Muscle layer of duodenum (tissue), 2 donors: Measurements from ENCODE around the gene ANKRD29.

ENCODE experiments used
- H3K27ac ChIP-seq: one replicate; pipeline ENCODE4 v1.7.0; 2013; ENCODE audit warnings: mild to moderate bottlenecking, low read length
- H3K27me3 ChIP-seq: one replicate; pipeline ENCODE4 v1.7.0; 2013; ENCODE audit warnings: low read depth, mild to moderate bottlenecking, control low read depth, low read length
- H3K36me3 ChIP-seq, 2 donors: one replicate each; pipeline ENCODE4 v1.7.0; 2013; ENCODE audit warnings: low read length in 2 of 2, control low read depth in 1 of 2, mild to moderate bottlenecking in 1 of 2; ENCODE audit not compliant: insufficient read depth in 2 of 2, control insufficient read depth in 1 of 2
- H3K4me1 ChIP-seq, 2 donors: one replicate each; pipeline ENCODE4 v1.7.0; 2013; ENCODE audit warnings: low read length in 2 of 2, mild to moderate bottlenecking in 2 of 2, control low read depth in 1 of 2, moderate library complexity in 1 of 2; ENCODE audit not compliant: insufficient read depth in 2 of 2, control insufficient read depth in 1 of 2
- H3K4me3 ChIP-seq, 2 donors: one replicate each; pipeline ENCODE4 v1.7.0; 2013; ENCODE audit warnings: low read length in 2 of 2, low read depth in 1 of 2, mild to moderate bottlenecking in 1 of 2
- H3K9me3 ChIP-seq, 2 donors: one replicate each; pipeline ENCODE4 v1.7.0; 2013; ENCODE audit warnings: low read length in 2 of 2, control low read depth in 1 of 2, mild to moderate bottlenecking in 1 of 2; ENCODE audit not compliant: control insufficient read depth in 1 of 2
- donor health status: healthy.

ANKRD29 gene

GRCh38 chr18:23661735-23662308 lies 889 bp downstream of the ANKRD29 start:
- H3K27me3 ChIP-seq, result peaks cover 10% of the 10 kb centered on the region

GRCh38 chr18:23658285-23658684 lies 4.4 kb downstream of the ANKRD29 start:
- Histone ChIP-seq H3K27ac (no peak overlapping the region), H3K27me3 (peaks cover 10% of the 10 kb centered on the region), H3K4me3 (no peak overlapping the region), H3K36me3 (no peaks in the 10 kb centered on the region), H3K9me3 (no peaks in the 10 kb centered on the region), H3K4me1 (peaks cover 0 to 11% of the 10 kb centered on the region in 2 donors)

More at GRCh38 chr18:23661735-23662308, 889 bp downstream of the ANKRD29 start:
- Histone ChIP-seq H3K27ac (no peak overlapping the region), H3K9me3 (no peaks in the 10 kb centered on the region), H3K36me3 (no peaks in the 10 kb centered on the region), H3K4me1 (peaks cover 0 to 14% of the 10 kb centered on the region in 2 donors), H3K4me3 (peak overlapping the region; percentile 48 to 72)

- no peak overlapping the region for H3K27ac ChIP-seq
- H3K27me3 ChIP-seq, result no peaks in the 10 kb centered on the region
- H3K4me1 ChIP-seq, result no peaks in the 10 kb centered on the region
- H3K36me3 ChIP-seq, result no peaks in the 10 kb centered on the region
- H3K4me3 ChIP-seq, result no peak overlapping the region
- H3K9me3 ChIP-seq, result no peaks in the 10 kb centered on the region
These were observed 10.5 kb downstream of the ANKRD29 start for GRCh38 chr18:23652232-23652631.

GRCh38 chr18:23650968-23651927 lies 11.5 kb downstream of the ANKRD29 start:
- Histone ChIP-seq H3K4me1 (no peaks in the 10 kb centered on the region), H3K36me3 (no peaks in the 10 kb centered on the region), H3K4me3 (no peak overlapping the region), H3K27me3 (no peaks in the 10 kb centered on the region), H3K9me3 (no peaks in the 10 kb centered on the region), H3K27ac (no peak overlapping the region)

- Histone ChIP-seq H3K36me3 (no peaks in the 10 kb centered on the region), H3K27ac (no peak overlapping the region), H3K27me3 (no peaks in the 10 kb centered on the region), H3K9me3 (no peaks in the 10 kb centered on the region), H3K4me3 (no peak overlapping the region), H3K4me1 (no peaks in the 10 kb centered on the region)
These were observed 13.6 kb downstream of the ANKRD29 start for GRCh38 chr18:23648940-23649607.

GRCh38 chr18:23648456-23648855 lies 14.3 kb downstream of the ANKRD29 start:
- no peaks in the 10 kb centered on the region for H3K4me1 ChIP-seq
- H3K27ac ChIP-seq, result no peak overlapping the region

GRCh38 chr18:23646282-23646681 lies 16.4 kb downstream of the ANKRD29 start:
- H3K4me1 ChIP-seq, result no peaks in the 10 kb centered on the region

More at GRCh38 chr18:23648456-23648855, 14.3 kb downstream of the ANKRD29 start:
- Histone ChIP-seq H3K27me3 (no peaks in the 10 kb centered on the region), H3K4me3 (no peak overlapping the region), H3K9me3 (no peaks in the 10 kb centered on the region), H3K36me3 (no peaks in the 10 kb centered on the region)

GRCh38 chr18:23645568-23646175 lies 17.0 kb downstream of the ANKRD29 start:
- Histone ChIP-seq H3K4me3 (no peak overlapping the region), H3K9me3 (no peaks in the 10 kb centered on the region), H3K4me1 (no peaks in the 10 kb centered on the region), H3K27me3 (no peaks in the 10 kb centered on the region), H3K27ac (no peak overlapping the region), H3K36me3 (no peaks in the 10 kb centered on the region)

More at GRCh38 chr18:23646282-23646681, 16.4 kb downstream of the ANKRD29 start:
- H3K4me3 ChIP-seq, result no peak overlapping the region
- H3K36me3 ChIP-seq, result no peaks in the 10 kb centered on the region
- no peaks in the 10 kb centered on the region for H3K27me3 ChIP-seq
- no peaks in the 10 kb centered on the region for H3K9me3 ChIP-seq
- H3K27ac ChIP-seq, result no peak overlapping the region

GRCh38 chr18:23643815-23644490 lies 18.8 kb downstream of the ANKRD29 start:
- Histone ChIP-seq H3K36me3 (no peaks in the 10 kb centered on the region), H3K4me1 (no peaks in the 10 kb centered on the region), H3K9me3 (no peaks in the 10 kb centered on the region), H3K27me3 (no peaks in the 10 kb centered on the region), H3K4me3 (no peak overlapping the region), H3K27ac (no peak overlapping the region)

GRCh38 chr18:23641937-23642666 lies 20.6 kb downstream of the ANKRD29 start:
- Histone ChIP-seq H3K4me1 (no peaks in the 10 kb centered on the region), H3K36me3 (no peaks in the 10 kb centered on the region), H3K27ac (no peak overlapping the region), H3K4me3 (no peak overlapping the region), H3K9me3 (no peaks in the 10 kb centered on the region), H3K27me3 (no peaks in the 10 kb centered on the region)
